ENCODE measurements around the gene CEBPA. TPM values are rescaled to one million over a fixed set of nuclear protein-coding genes. Genes with fewer than 3 reads are reported as not detected.

The CEBPA gene
- polyA plus RNA-seq, 1 donor (not counting 4 experiments of a cell fraction or from before 2014, with no cell fraction given), result 3.6 TPM

GRCh38 chr19:33304371-33304759 is 2.0 kb upstream of the CEBPA start:
- Histone ChIP-seq H2AFZ (ENCODE audit: control insufficient read depth, low read length) (no peak overlapping the region), H3K4me3 (ENCODE audit: control insufficient read depth in 2 of 3, extremely low read depth in 1 of 3, insufficient read depth in 2 of 3, low read depth in 1 of 3, low read length in 3 of 3) (no peak overlapping the region), H3K36me3 (ENCODE audit: control insufficient read depth in 2 of 2, extremely low read depth in 1 of 2, insufficient read depth in 2 of 2, low read length in 2 of 2) (no peaks in the 10 kb centered on the region), H3K9ac (ENCODE audit: control insufficient read depth, extremely low read depth, insufficient read depth, low read length) (no peak overlapping the region), H3K4me2 (ENCODE audit: control insufficient read depth, extremely low read depth, insufficient read depth, low read depth, low read length) (no peak overlapping the region), H3K9me3 (ENCODE audit: control insufficient read depth, low read depth, low read length) (no peaks in the 10 kb centered on the region), H3K9me1 (ENCODE audit: control insufficient read depth, extremely low read depth, insufficient read depth, low read length) (no peaks in the 10 kb centered on the region), H3K4me1 (ENCODE audit: control insufficient read depth, extremely low read depth, insufficient read depth, low read length) (peaks cover 23% of the 10 kb centered on the region), H3K79me2 (ENCODE audit: control insufficient read depth, insufficient read depth, low read length) (no peaks in the 10 kb centered on the region), H3K27ac (ENCODE audit: control insufficient read depth, insufficient read depth, low read length) (no peak overlapping the region), H3K27me3 (ENCODE audit: control insufficient read depth, extremely low read depth, insufficient read depth, low read length) (peaks cover 21% of the 10 kb centered on the region), H4K20me1 (ENCODE audit: control insufficient read depth, extremely low read depth, insufficient read depth, low read length) (no peaks in the 10 kb centered on the region)
- FAIRE-seq (no peak), DNase-seq (ENCODE audit: low read depth, low spot score) (no peak)
- TF ChIP-seq CTCF (optimal IDR thresholded peaks at IDR 0.05 in 1 of 3, IDR thresholded peaks at IDR 0.05 in 1 of 3, conservative IDR thresholded peaks at IDR 0.05 in 1 of 3; ENCODE audit: extremely low read depth in 1 of 3, insufficient read depth in 2 of 3, low read length in 3 of 3) (no peak), EZH2 (IDR thresholded peaks at IDR 0.05; ENCODE audit: low read length) (no peak)
- dilution Hi-C loops (cut with MboI; ENCODE audit: extremely low pct_ligation_motif_present, low sequenced_read_pairs), result no loop called here

DNA sequence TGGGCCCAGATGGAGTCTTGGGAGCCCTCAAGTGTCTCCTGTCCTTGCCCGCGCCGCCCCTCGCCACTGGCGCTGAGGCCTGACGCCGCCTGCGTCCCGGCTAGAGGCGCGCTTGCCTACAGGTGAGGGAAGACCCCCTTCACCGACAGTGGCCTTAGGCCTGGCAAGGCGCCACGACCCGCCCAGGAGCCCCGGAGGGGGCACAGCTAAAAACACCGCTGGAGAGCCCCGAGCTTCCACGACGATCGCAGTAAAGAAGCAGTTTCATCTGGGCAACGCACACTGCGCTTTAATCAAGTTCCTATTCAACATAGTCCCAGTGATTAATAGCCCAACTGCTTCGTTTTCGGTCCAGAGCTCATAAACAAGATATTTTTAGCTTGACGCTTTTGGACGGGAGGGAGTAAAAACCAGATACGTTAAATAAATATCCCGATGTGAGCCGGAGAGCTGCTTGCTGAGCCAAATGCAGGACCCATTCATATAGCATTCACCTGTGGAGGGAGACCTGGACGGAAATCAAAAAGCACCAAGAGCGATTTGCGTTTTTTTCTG is 1.5 kb upstream of the CEBPA start:
- Histone ChIP-seq H3K4me1 (ENCODE audit: control insufficient read depth, extremely low read depth, insufficient read depth, low read length) (peaks cover 28% of the 10 kb centered on the region), H4K20me1 (ENCODE audit: control insufficient read depth, extremely low read depth, insufficient read depth, low read length) (no peaks in the 10 kb centered on the region), H2AFZ (ENCODE audit: control insufficient read depth, low read length) (peak overlapping the region; percentile 68), H3K9ac (ENCODE audit: control insufficient read depth, extremely low read depth, insufficient read depth, low read length) (peak overlapping the region; percentile 70), H3K79me2 (ENCODE audit: control insufficient read depth, insufficient read depth, low read length) (no peaks in the 10 kb centered on the region), H3K9me1 (ENCODE audit: control insufficient read depth, extremely low read depth, insufficient read depth, low read length) (no peaks in the 10 kb centered on the region), H3K4me3 (ENCODE audit: control insufficient read depth in 2 of 3, extremely low read depth in 1 of 3, insufficient read depth in 2 of 3, low read depth in 1 of 3, low read length in 3 of 3) (peak overlapping the region; percentile 58 to 77 (median 64)), H3K27ac (ENCODE audit: control insufficient read depth, insufficient read depth, low read length) (no peak overlapping the region), H3K9me3 (ENCODE audit: control insufficient read depth, low read depth, low read length) (no peaks in the 10 kb centered on the region), H3K36me3 (ENCODE audit: control insufficient read depth in 2 of 2, extremely low read depth in 1 of 2, insufficient read depth in 2 of 2, low read length in 2 of 2) (no peaks in the 10 kb centered on the region), H3K4me2 (ENCODE audit: control insufficient read depth, extremely low read depth, insufficient read depth, low read depth, low read length) (peak overlapping the region; percentile 77), H3K27me3 (ENCODE audit: control insufficient read depth, extremely low read depth, insufficient read depth, low read length) (peaks cover 21% of the 10 kb centered on the region)
- FAIRE-seq, result no peak
- TF ChIP-seq EZH2 (IDR thresholded peaks at IDR 0.05; ENCODE audit: low read length) (peak; percentile 6), CTCF (optimal IDR thresholded peaks at IDR 0.05 in 1 of 3, IDR thresholded peaks at IDR 0.05 in 1 of 3, conservative IDR thresholded peaks at IDR 0.05 in 1 of 3; ENCODE audit: extremely low read depth in 1 of 3, insufficient read depth in 2 of 3, low read length in 3 of 3) (no peak)
- dilution Hi-C loops (cut with MboI; ENCODE audit: extremely low pct_ligation_motif_present, low sequenced_read_pairs), result no loop called here
- no peak for DNase-seq (ENCODE audit: low read depth, low spot score)
